ENCODE results near the gene EPN3. TPM values are rescaled to one million over a fixed set of nuclear protein-coding genes. Genes with fewer than 3 reads are reported as not detected.

The EPN3 gene
- total RNA-seq, 1 experiment from 2014 or later = 20.5 TPM

GRCh38 chr17:50554201-50554600 lies 21.7 kb downstream of the EPN3 start:
- DNase-seq (no peak), ATAC-seq (no peak)
- BruUV-seq (replicated peaks) = no TSS peak
- intact Hi-C loops (cut with micrococcal nuclease) = no loop called here
- ChIA-PET POLR2A (ENCODE audit: unreplicated experiment) (no interaction called here), CTCF (no interaction called here)
- Histone ChIP-seq H3K9me2 (replicated peaks; ENCODE audit: low read length) (no peaks in the 10 kb centered on the region), H3K4me1 (ENCODE audit: insufficient read depth, low read length) (no peaks in the 10 kb centered on the region), H3K27ac (ENCODE audit: low read length) (no peak overlapping the region), H3K9me3 (ENCODE audit: low read length) (no peaks in the 10 kb centered on the region), H3K36me3 (ENCODE audit: low read depth, low read length) (peaks cover 8% of the 10 kb centered on the region), H3K27me3 (ENCODE audit: low read length) (no peaks in the 10 kb centered on the region), H3F3A (ENCODE audit: low read length, unreplicated experiment) (no peaks in the 10 kb centered on the region), H3K4me2 (ENCODE audit: low read length) (no peak overlapping the region), H2AFZ (ENCODE audit: low read length) (no peak overlapping the region), H3K4me3 (ENCODE audit: low read length) (no peak overlapping the region), H4K20me1 (ENCODE audit: low read length) (no peaks in the 10 kb centered on the region), H3K79me2 (ENCODE audit: low read length) (no peaks in the 10 kb centered on the region), H3K9ac (ENCODE audit: low read length) (no peak overlapping the region)
- TF ChIP-seq EZH2 (IDR thresholded peaks at IDR 0.05; ENCODE audit: low read length, unreplicated experiment) (no peak), EZH2phosphoT487 (IDR thresholded peaks at IDR 0.05; ENCODE audit: borderline replicate concordance, low read length) (no peak), CTCF (conservative IDR thresholded peaks at IDR 0.05; ENCODE audit: low read depth, low read length) (no peak)

GRCh38 chr17:50556803-50557202 lies 24.3 kb downstream of the EPN3 start:
- Histone ChIP-seq H3K9me3 (ENCODE audit: low read length) (no peaks in the 10 kb centered on the region), H3K27me3 (ENCODE audit: low read length) (peaks cover 8% of the 10 kb centered on the region), H3K9ac (ENCODE audit: low read length) (no peak overlapping the region), H3K9me2 (replicated peaks; ENCODE audit: low read length) (no peaks in the 10 kb centered on the region), H3K4me3 (ENCODE audit: low read length) (no peak overlapping the region), H2AFZ (ENCODE audit: low read length) (no peak overlapping the region), H3K79me2 (ENCODE audit: low read length) (no peaks in the 10 kb centered on the region), H4K20me1 (ENCODE audit: low read length) (no peaks in the 10 kb centered on the region), H3K4me1 (ENCODE audit: insufficient read depth, low read length) (peaks cover 12% of the 10 kb centered on the region), H3K27ac (ENCODE audit: low read length) (no peak overlapping the region), H3F3A (ENCODE audit: low read length, unreplicated experiment) (no peaks in the 10 kb centered on the region), H3K36me3 (ENCODE audit: low read depth, low read length) (no peaks in the 10 kb centered on the region), H3K4me2 (ENCODE audit: low read length) (no peak overlapping the region)
- CTCF ChIA-PET = no interaction called here
- no peak for TF ChIP-seq CTCF (conservative IDR thresholded peaks at IDR 0.05; ENCODE audit: low read depth, low read length)
- no peak for TF ChIP-seq EZH2 (IDR thresholded peaks at IDR 0.05; ENCODE audit: low read length, unreplicated experiment)
- no peak for TF ChIP-seq EZH2phosphoT487 (IDR thresholded peaks at IDR 0.05; ENCODE audit: borderline replicate concordance, low read length)
- BruUV-seq (replicated peaks) = no TSS peak
- no peak for ATAC-seq
- intact Hi-C loops (cut with micrococcal nuclease) = no loop called here
- POLR2A ChIA-PET (ENCODE audit: unreplicated experiment) = no interaction called here
- DNase-seq = no peak

GRCh38 chr17:50557630-50558029 lies 25.1 kb downstream of the EPN3 start:
- no peak for DNase-seq
- Histone ChIP-seq H3K4me3 (ENCODE audit: low read length) (no peak overlapping the region), H3F3A (ENCODE audit: low read length, unreplicated experiment) (no peaks in the 10 kb centered on the region), H3K79me2 (ENCODE audit: low read length) (no peaks in the 10 kb centered on the region), H3K9me2 (replicated peaks; ENCODE audit: low read length) (no peaks in the 10 kb centered on the region), H3K9ac (ENCODE audit: low read length) (no peak overlapping the region), H3K27me3 (ENCODE audit: low read length) (peaks cover 15% of the 10 kb centered on the region), H3K4me1 (ENCODE audit: insufficient read depth, low read length) (peaks cover 12% of the 10 kb centered on the region), H4K20me1 (ENCODE audit: low read length) (no peaks in the 10 kb centered on the region), H3K4me2 (ENCODE audit: low read length) (no peak overlapping the region), H2AFZ (ENCODE audit: low read length) (no peak overlapping the region), H3K27ac (ENCODE audit: low read length) (no peak overlapping the region), H3K36me3 (ENCODE audit: low read depth, low read length) (no peaks in the 10 kb centered on the region), H3K9me3 (ENCODE audit: low read length) (no peaks in the 10 kb centered on the region)
- ChIA-PET POLR2A (ENCODE audit: unreplicated experiment) (no interaction called here), CTCF (no interaction called here)
- intact Hi-C loops (cut with micrococcal nuclease) = no loop called here
- BruUV-seq (replicated peaks) = no TSS peak
- no peak for ATAC-seq
- TF ChIP-seq CTCF (conservative IDR thresholded peaks at IDR 0.05; ENCODE audit: low read depth, low read length) = no peak
- no peak for TF ChIP-seq EZH2 (IDR thresholded peaks at IDR 0.05; ENCODE audit: low read length, unreplicated experiment)
- TF ChIP-seq EZH2phosphoT487 (IDR thresholded peaks at IDR 0.05; ENCODE audit: borderline replicate concordance, low read length) = no peak

Data from PC-3 (cell line).